Muscle layer of duodenum (tissue), 2 donors: ENCODE results near the gene GAS2L2.

ENCODE experiments used
- H3K27ac ChIP-seq: one replicate; pipeline ENCODE4 v1.7.0; 2013; ENCODE audit warnings: mild to moderate bottlenecking, low read length
- H3K27me3 ChIP-seq: one replicate; pipeline ENCODE4 v1.7.0; 2013; ENCODE audit warnings: low read depth, mild to moderate bottlenecking, control low read depth, low read length
- H3K36me3 ChIP-seq, 2 donors: one replicate each; pipeline ENCODE4 v1.7.0; 2013; ENCODE audit warnings: low read length in 2 of 2, control low read depth in 1 of 2, mild to moderate bottlenecking in 1 of 2; ENCODE audit not compliant: insufficient read depth in 2 of 2, control insufficient read depth in 1 of 2
- H3K4me1 ChIP-seq, 2 donors: one replicate each; pipeline ENCODE4 v1.7.0; 2013; ENCODE audit warnings: low read length in 2 of 2, mild to moderate bottlenecking in 2 of 2, control low read depth in 1 of 2, moderate library complexity in 1 of 2; ENCODE audit not compliant: insufficient read depth in 2 of 2, control insufficient read depth in 1 of 2
- H3K4me3 ChIP-seq, 2 donors: one replicate each; pipeline ENCODE4 v1.7.0; 2013; ENCODE audit warnings: low read length in 2 of 2, low read depth in 1 of 2, mild to moderate bottlenecking in 1 of 2
- H3K9me3 ChIP-seq, 2 donors: one replicate each; pipeline ENCODE4 v1.7.0; 2013; ENCODE audit warnings: low read length in 2 of 2, control low read depth in 1 of 2, mild to moderate bottlenecking in 1 of 2; ENCODE audit not compliant: control insufficient read depth in 1 of 2
- donor health status: healthy.

GAS2L2 gene

DNA sequence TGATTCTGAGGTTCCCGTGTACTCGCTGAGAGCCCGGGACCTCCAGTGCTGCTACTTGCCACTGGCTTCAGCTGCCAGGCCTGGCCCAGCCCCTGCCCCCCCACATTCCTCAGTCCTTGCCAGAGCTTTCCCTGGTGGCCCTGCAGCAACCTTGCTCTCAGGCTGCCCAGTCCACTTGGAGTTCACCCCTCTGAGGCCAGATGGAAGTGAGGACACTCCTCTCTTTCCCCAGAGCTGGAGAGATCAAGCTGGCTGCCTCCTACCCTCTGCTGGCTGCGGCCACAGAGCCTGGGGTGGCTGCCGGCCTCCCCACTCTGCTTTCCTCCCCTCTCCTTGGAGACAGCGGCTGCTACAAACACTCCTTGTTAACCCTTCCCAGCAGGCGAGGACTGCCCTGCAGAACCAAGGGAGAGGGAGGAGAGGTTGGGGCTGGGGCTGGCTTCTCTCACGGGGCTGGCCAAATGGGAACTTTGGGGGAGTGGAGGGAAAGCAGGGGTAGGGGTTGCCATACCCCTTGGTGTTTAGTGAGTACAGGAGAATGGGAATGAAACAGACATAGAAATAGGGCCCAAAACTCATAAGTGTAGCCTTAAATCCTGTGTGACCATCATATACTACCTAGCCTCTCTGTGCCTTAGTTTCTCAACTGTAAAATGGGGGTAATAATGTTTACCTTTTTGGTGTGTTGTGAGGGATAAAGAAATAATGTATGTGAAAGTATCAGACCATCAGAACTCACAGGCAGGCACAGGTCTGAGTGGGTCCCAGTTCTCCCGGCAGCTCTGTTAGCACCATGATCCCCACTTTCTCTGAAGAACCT lies at the start of gene GAS2L2:
GAS2L2 (minus strand) TSS at position 295 of the 820 bp plus-strand sequence. CDS start 389 bp downstream, outside the sequence.
- no peaks in the 10 kb centered on the region for H3K9me3 ChIP-seq
- H3K27me3 ChIP-seq = peaks cover 20% of the 10 kb centered on the region
- H3K27ac ChIP-seq = no peak within 1 kb of the TSS
- peaks cover 0 to 21% of the 10 kb centered on the region in 2 donors for H3K4me1 ChIP-seq
- H3K4me3 ChIP-seq = no peak within 1 kb of the TSS
- H3K36me3 ChIP-seq = no peaks in the 10 kb centered on the region

DNA sequence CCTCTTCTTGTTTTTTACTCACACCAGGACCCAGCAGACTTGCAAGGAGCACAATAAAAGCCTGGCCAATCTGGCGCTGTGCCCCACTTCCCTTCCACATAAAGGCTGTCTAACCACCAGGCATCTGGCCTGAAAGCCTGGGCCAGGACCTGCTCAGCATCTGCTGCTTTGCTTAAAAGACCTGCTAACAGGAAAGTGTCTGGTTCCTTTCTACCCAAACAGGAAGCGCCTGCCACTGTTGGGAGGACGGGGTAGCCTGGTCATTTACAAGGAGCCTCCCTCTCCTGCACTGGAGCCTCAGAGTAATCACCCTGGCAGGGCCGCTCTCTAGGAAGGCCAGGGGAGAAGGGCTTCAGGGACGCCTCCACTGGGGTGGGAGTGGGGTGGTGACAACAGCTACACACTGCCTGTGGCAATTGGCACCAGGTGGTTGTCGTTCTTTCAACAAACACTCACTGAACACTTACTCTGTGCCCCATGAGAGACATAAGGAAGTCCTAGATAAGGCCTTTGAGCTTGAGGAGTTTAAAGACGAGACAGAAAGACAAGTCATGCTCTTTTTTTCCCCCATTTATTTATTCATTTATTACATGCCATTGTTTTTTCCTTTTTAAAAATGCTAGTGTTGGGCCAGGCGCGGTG lies 48.7 kb upstream of the GAS2L2 start:
- Histone ChIP-seq H3K9me3 (no peaks in the 10 kb centered on the region), H3K27ac (no peak overlapping the region), H3K36me3 (no peaks in the 10 kb centered on the region), H3K27me3 (peaks cover 3% of the 10 kb centered on the region), H3K4me3 (no peak overlapping the region), H3K4me1 (peaks cover 3 to 37% of the 10 kb centered on the region in 2 donors)

DNA sequence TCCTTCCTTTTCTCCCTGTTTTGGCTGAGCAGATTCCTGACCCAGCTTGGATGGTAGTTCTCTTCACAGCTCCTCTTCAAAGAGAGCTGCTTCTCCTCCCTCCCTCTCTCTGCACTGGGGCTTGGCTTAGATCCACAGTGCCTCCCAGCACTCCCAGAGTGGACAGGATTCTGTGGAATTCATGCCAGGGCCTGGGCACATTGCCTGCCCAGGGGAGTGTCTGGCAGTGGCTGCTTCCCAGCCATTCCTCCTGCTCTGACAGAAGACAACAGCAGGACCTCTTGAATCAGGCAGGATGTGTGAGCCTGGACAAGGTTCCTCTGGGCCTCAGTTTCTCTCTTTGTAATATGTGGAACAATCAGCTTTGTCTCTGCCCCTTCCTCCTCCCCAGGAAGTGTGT lies 46.9 kb upstream of the GAS2L2 start:
- no peak overlapping the region for H3K27ac ChIP-seq

DNA sequence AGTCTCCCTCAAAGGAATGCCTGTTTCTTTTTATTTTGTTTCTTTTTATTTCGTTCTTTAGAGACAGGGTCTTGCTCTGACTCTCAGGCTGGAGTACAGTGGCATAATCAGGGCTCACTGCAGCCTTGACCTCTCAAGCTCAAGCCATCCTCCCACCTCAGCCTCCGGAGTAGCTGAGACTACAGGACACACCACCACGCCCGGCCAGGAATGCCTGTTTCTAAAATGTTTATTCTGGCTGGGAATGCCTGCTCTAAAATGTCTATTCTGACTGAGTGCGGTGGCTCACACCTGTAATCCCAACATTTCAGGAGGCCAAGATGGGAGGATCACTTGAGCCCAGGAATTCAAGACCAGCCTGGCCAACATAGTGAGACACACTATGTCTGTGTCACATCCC lies 44.9 kb upstream of the GAS2L2 start:
- H3K4me3 ChIP-seq = no peak overlapping the region
- no peak overlapping the region for H3K27ac ChIP-seq
- H3K36me3 ChIP-seq = no peaks in the 10 kb centered on the region
- peaks cover 15% of the 10 kb centered on the region for H3K27me3 ChIP-seq
- H3K4me1 ChIP-seq = peaks cover 6 to 51% of the 10 kb centered on the region in 2 donors
- H3K9me3 ChIP-seq = no peaks in the 10 kb centered on the region

More for the DNA sequence above, 46.9 kb upstream of the GAS2L2 start:
- Histone ChIP-seq H3K4me3 (no peak overlapping the region), H3K27me3 (peaks cover 10% of the 10 kb centered on the region), H3K4me1 (peaks cover 3 to 46% of the 10 kb centered on the region in 2 donors), H3K36me3 (no peaks in the 10 kb centered on the region), H3K9me3 (no peaks in the 10 kb centered on the region)

DNA sequence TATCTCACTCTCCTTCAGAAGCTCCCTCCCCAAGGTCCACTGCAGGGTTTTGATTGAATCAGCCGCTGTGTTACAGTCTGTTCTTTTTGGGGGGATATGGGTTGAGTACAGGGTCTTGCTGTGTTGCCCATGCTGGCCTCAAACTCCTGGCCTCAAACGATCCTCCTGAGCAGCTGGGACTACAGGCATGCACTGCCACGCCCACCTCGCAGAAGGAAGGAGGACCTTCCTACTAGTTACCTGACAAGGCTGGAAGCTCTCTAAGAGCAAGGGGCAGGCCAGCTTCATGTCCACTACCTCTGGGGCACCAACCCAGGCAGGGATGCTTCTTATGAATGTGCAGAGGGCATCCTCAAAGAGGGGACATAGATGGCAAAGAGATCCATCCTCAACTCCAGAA lies 44.3 kb upstream of the GAS2L2 start:
- no peaks in the 10 kb centered on the region for H3K36me3 ChIP-seq
- H3K9me3 ChIP-seq = no peaks in the 10 kb centered on the region
- no peak overlapping the region for H3K4me3 ChIP-seq
- no peak overlapping the region for H3K27ac ChIP-seq
- H3K4me1 ChIP-seq = peaks cover 6 to 56% of the 10 kb centered on the region in 2 donors
- H3K27me3 ChIP-seq = peaks cover 15% of the 10 kb centered on the region

DNA sequence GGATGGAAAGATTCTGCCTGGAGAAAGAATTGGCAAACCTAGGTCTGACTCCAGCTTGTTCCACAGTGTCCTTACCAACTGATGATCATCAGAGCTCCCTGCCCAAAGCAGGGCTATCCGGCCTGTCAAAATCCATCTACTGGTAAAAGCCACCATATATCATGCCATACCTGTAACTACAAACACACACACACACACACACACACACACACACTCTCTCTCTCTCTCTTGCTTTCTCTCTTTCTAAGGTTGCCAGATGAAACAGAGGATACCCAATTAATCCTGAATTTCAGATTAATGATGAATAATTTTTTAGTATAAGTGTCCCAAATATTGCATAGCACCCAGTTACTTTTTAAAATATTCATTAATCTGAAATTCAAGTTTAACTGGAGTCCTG lies 43.9 kb upstream of the GAS2L2 start:
- Histone ChIP-seq H3K4me1 (peaks cover 6 to 54% of the 10 kb centered on the region in 2 donors), H3K4me3 (no peak overlapping the region), H3K9me3 (no peaks in the 10 kb centered on the region), H3K27me3 (peaks cover 15% of the 10 kb centered on the region), H3K36me3 (no peaks in the 10 kb centered on the region), H3K27ac (no peak overlapping the region)

DNA sequence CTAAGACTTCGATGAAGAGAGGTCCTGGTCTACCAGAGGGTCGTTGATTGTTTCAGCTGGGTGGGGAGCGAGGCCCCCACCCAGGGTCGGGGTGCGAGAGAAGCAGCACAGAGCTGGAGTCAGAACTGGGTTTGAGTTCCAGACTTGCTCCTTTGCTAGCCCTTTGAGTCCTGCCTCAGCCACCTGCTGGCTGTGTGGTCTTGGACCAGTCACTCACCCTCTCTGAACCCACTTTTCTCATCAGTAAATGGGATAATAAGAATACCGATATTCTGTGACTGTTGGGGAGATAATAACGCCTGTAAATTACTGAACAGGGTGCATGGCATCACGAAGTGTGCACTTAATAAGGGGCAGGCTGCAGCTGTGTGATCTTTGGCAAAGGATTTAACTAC lies 42.8 kb upstream of the GAS2L2 start:
- no peaks in the 10 kb centered on the region for H3K9me3 ChIP-seq
- H3K36me3 ChIP-seq = no peaks in the 10 kb centered on the region
- H3K4me1 ChIP-seq = peaks cover 6 to 43% of the 10 kb centered on the region in 2 donors
- peaks cover 15% of the 10 kb centered on the region for H3K27me3 ChIP-seq
- no peak overlapping the region for H3K27ac ChIP-seq
- peak overlapping the region; percentile 50 to 82 for H3K4me3 ChIP-seq

DNA sequence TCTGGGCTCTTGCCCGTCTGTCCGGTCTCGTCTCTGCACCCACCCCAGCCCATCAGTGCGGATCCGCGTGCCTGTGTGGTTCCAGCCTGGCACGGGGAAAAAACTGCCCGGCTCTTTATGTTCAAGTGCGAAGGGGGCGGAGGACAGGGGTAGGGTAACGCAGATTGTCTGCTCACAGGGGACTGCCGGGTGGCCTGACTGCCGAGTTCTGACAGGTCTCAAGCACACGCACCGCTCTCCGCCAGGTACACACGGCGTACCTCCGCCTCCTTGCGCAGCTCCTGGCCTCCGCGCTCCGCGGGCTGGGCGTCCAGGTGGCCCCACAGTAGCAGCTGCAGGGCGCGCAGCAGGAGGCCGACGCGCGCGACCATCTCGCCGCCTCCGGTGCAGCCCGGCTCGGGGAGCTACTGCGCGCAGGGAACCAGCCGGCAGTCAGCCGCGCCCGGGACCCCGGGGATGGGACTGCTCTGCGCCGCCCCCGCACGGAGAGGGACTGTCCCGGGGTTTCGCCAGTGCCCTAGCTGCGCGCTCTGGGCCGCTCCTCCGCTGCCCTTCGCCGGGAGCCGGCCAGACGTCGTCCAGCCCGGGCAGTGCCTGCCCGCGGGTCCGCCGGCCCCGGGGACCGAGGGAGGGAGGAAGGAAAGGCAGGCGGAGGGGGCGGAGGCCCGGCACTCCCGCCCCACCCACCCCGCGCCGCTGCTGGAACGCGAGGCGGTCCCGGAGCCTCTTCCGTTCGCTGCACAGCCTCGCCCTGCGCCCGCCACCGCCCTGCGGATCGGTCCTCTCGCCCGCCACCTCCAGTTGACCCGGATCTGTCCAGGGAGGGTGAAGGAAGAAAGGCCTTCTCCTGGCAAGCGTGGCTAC lies 42.2 kb upstream of the GAS2L2 start, which contains the start of gene MMP28:
MMP28 (minus strand) TSS at position 635 of the 864 bp plus-strand sequence; CDS start at position 371, 264 bp downstream.
- H3K4me1 ChIP-seq = peaks cover 3 to 37% of the 10 kb centered on the region in 2 donors
- H3K36me3 ChIP-seq = no peaks in the 10 kb centered on the region
- H3K27me3 ChIP-seq = peaks cover 15% of the 10 kb centered on the region
- H3K9me3 ChIP-seq = no peaks in the 10 kb centered on the region
- peak within 1 kb of the TSS; percentile 50 to 82 for H3K4me3 ChIP-seq
- no peak within 1 kb of the TSS for H3K27ac ChIP-seq

DNA sequence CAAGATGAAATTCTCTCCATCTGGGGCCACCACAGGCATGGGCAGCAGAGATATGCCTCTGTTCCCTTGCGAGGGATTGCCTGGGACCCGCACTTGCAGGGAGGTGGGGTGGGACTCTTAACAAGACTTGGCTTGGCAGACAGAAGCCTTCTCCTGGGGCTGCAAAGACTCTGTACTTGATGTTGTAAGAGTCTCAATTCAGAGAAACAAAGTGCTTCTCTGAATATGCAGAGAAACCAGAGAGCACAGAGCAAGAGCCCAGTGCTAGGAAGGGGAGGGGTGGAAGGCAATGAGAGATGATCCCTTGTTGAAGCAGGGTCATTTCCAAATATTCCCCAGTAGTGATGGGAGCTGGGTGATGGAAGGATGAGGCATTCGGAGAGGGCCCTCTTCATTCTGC lies 40.2 kb upstream of the GAS2L2 start:
- Histone ChIP-seq H3K4me1 (peaks cover 12 to 33% of the 10 kb centered on the region in 2 donors), H3K4me3 (no peak overlapping the region), H3K27ac (no peak overlapping the region), H3K36me3 (no peaks in the 10 kb centered on the region), H3K27me3 (peaks cover 15% of the 10 kb centered on the region), H3K9me3 (no peaks in the 10 kb centered on the region)

DNA sequence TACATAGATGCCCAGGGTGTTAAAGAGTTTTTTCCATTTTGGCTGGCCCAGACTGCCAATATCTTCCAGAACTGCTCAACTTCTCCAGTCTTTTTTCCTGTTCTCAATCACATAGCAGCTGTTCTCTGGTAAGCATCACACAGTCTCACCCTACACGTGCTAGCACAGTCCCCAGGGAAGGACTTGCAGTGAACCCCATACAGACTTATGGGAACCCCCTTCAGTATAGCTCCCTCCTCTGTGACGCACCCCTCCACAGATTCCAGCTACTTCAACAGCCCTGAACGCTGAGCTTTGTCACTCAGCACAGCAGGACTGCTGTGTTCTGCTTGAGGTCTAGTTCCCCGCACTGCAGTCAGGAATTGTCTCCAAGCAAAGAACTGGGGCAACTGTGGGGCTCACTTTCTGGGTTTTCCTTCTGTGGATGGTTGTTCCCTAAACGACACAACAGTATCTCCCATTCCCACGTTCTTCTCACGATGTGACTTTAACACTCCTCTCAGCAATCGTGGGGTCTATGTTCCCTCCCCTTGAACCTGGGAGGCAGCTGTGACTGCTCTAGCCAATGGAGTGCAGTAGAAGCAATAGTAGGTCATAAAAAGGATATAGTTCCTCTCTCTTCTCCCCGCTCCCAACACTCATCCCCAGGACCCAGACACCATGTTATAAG lies 38.8 kb upstream of the GAS2L2 start:
- Histone ChIP-seq H3K4me3 (no peak overlapping the region), H3K9me3 (no peaks in the 10 kb centered on the region), H3K36me3 (no peaks in the 10 kb centered on the region), H3K27ac (no peak overlapping the region), H3K27me3 (peaks cover 13% of the 10 kb centered on the region), H3K4me1 (peaks cover 15 to 47% of the 10 kb centered on the region in 2 donors)
